ENCODE data around the gene RAB20. TPM values are rescaled to one million over a fixed set of nuclear protein-coding genes. Genes with fewer than 3 reads are reported as not detected.

RAB20 gene
- polyA plus RNA-seq, 4 donors: 24.2 to 63.0 (median 47.8) TPM

GRCh38 chr13:110520431-110521295, 40.9 kb downstream of the RAB20 start:
- peaks cover 15 to 66% (median 31%) of the 10 kb centered on the region in 3 donors for H3K4me1 ChIP-seq (ENCODE audit: control insufficient read depth in 3 of 3, insufficient read depth in 2 of 3, low read depth in 1 of 3, low read length in 2 of 3)
- peaks cover 0 to 46% (median 3%) of the 10 kb centered on the region in 3 donors for H3K36me3 ChIP-seq (ENCODE audit: control insufficient read depth in 3 of 3, insufficient read depth in 2 of 3, low read depth in 1 of 3, low read length in 3 of 3)

GRCh38 chr13:110519506-110519905, 42.0 kb downstream of the RAB20 start:
- 80 to 85% (median 82%) methylated on average over 7 of the region's 7 CpGs for WGBS, 3 donors
- Histone ChIP-seq H3K4me1 (ENCODE audit: control insufficient read depth in 3 of 3, insufficient read depth in 2 of 3, low read depth in 1 of 3, low read length in 2 of 3) (peaks cover 14 to 55% (median 24%) of the 10 kb centered on the region in 3 donors), H3K9me3 (ENCODE audit: control insufficient read depth in 2 of 2, insufficient read depth in 1 of 2, low read depth in 1 of 2, low read length in 1 of 2) (no peaks in the 10 kb centered on the region), H3K4me3 (ENCODE audit: low read depth in 1 of 3, low read length in 3 of 3) (no peak overlapping the region), H3K36me3 (ENCODE audit: control insufficient read depth in 3 of 3, insufficient read depth in 2 of 3, low read depth in 1 of 3, low read length in 3 of 3) (peaks cover 0 to 50% (median 3%) of the 10 kb centered on the region in 3 donors), H3K27me3 (ENCODE audit: control insufficient read depth in 3 of 3, insufficient read depth in 3 of 3, low read length in 3 of 3) (no peaks in the 10 kb centered on the region), H3K27ac (ENCODE audit: low read depth in 1 of 3, low read length in 2 of 3) (peak overlapping the region; percentile 77 to 85 (median 83))
- FAIRE-seq (no peak), DNase-seq (no peak)

More at GRCh38 chr13:110520431-110521295, 40.9 kb downstream of the RAB20 start:
- 6 to 33% (median 27%) methylated on average over 15 to 16 of the region's 16 CpGs for WGBS, 3 donors
- FAIRE-seq (no peak), DNase-seq (peak; percentile 89 to 96)
- H3K27ac ChIP-seq (ENCODE audit: low read depth in 1 of 3, low read length in 2 of 3): peak overlapping the region; percentile 77 to 85 (median 83)
- H3K4me3 ChIP-seq (ENCODE audit: low read depth in 1 of 3, low read length in 3 of 3): no peak overlapping the region
- H3K9me3 ChIP-seq (ENCODE audit: control insufficient read depth in 2 of 2, insufficient read depth in 1 of 2, low read depth in 1 of 2, low read length in 1 of 2): no peaks in the 10 kb centered on the region
- H3K27me3 ChIP-seq (ENCODE audit: control insufficient read depth in 3 of 3, insufficient read depth in 3 of 3, low read length in 3 of 3): no peaks in the 10 kb centered on the region

- no peaks in the 10 kb centered on the region for H3K9me3 ChIP-seq (ENCODE audit: control insufficient read depth in 2 of 2, insufficient read depth in 1 of 2, low read depth in 1 of 2, low read length in 1 of 2)
- H3K36me3 ChIP-seq (ENCODE audit: control insufficient read depth in 3 of 3, insufficient read depth in 2 of 3, low read depth in 1 of 3, low read length in 3 of 3): peaks cover 0 to 54% (median 3%) of the 10 kb centered on the region in 3 donors
- FAIRE-seq: no peak
- peak overlapping the region in 1 of 3 donors; percentile 85 for H3K27ac ChIP-seq (ENCODE audit: low read depth in 1 of 3, low read length in 2 of 3)
- no peaks in the 10 kb centered on the region for H3K27me3 ChIP-seq (ENCODE audit: control insufficient read depth in 3 of 3, insufficient read depth in 3 of 3, low read length in 3 of 3)
- no peak for DNase-seq
- no peak overlapping the region for H3K4me3 ChIP-seq (ENCODE audit: low read depth in 1 of 3, low read length in 3 of 3)
- H3K4me1 ChIP-seq (ENCODE audit: control insufficient read depth in 3 of 3, insufficient read depth in 2 of 3, low read depth in 1 of 3, low read length in 2 of 3): peaks cover 14 to 51% (median 22%) of the 10 kb centered on the region in 3 donors
- 95 to 97% (median 96%) methylated on average over 16 of the region's 16 CpGs for WGBS, 3 donors
Measured at GRCh38 chr13:110519046-110519445, 42.5 kb downstream of the RAB20 start.

GRCh38 chr13:110518571-110518970, 43.0 kb downstream of the RAB20 start:
- no peaks in the 10 kb centered on the region for H3K9me3 ChIP-seq (ENCODE audit: control insufficient read depth in 2 of 2, insufficient read depth in 1 of 2, low read depth in 1 of 2, low read length in 1 of 2)
- WGBS, 3 donors: 61 to 76% (median 62%) methylated on average over 11 of the region's 11 CpGs
- H3K27me3 ChIP-seq (ENCODE audit: control insufficient read depth in 3 of 3, insufficient read depth in 3 of 3, low read length in 3 of 3): no peaks in the 10 kb centered on the region
- H3K36me3 ChIP-seq (ENCODE audit: control insufficient read depth in 3 of 3, insufficient read depth in 2 of 3, low read depth in 1 of 3, low read length in 3 of 3): peaks cover 0 to 54% (median 3%) of the 10 kb centered on the region in 3 donors
- DNase-seq (peak; percentile 62 to 75), FAIRE-seq (no peak)
- peaks cover 14 to 51% (median 18%) of the 10 kb centered on the region in 3 donors for H3K4me1 ChIP-seq (ENCODE audit: control insufficient read depth in 3 of 3, insufficient read depth in 2 of 3, low read depth in 1 of 3, low read length in 2 of 3)
- H3K27ac ChIP-seq (ENCODE audit: low read depth in 1 of 3, low read length in 2 of 3): peak overlapping the region; percentile 62 to 85 (median 76)
- no peak overlapping the region for H3K4me3 ChIP-seq (ENCODE audit: low read depth in 1 of 3, low read length in 3 of 3)

- WGBS, 3 donors: 79 to 88% (median 80%) methylated on average over 8 of the region's 8 CpGs
- FAIRE-seq: no peak
- Histone ChIP-seq H3K27ac (ENCODE audit: low read depth in 1 of 3, low read length in 2 of 3) (peak overlapping the region; percentile 62 to 85 (median 76)), H3K9me3 (ENCODE audit: control insufficient read depth in 2 of 2, insufficient read depth in 1 of 2, low read depth in 1 of 2, low read length in 1 of 2) (no peaks in the 10 kb centered on the region), H3K36me3 (ENCODE audit: control insufficient read depth in 3 of 3, insufficient read depth in 2 of 3, low read depth in 1 of 3, low read length in 3 of 3) (peaks cover 0 to 52% (median 0%) of the 10 kb centered on the region in 3 donors), H3K4me3 (ENCODE audit: low read depth in 1 of 3, low read length in 3 of 3) (no peak overlapping the region), H3K4me1 (ENCODE audit: control insufficient read depth in 3 of 3, insufficient read depth in 2 of 3, low read depth in 1 of 3, low read length in 2 of 3) (peaks cover 11 to 51% (median 15%) of the 10 kb centered on the region in 3 donors), H3K27me3 (ENCODE audit: control insufficient read depth in 3 of 3, insufficient read depth in 3 of 3, low read length in 3 of 3) (no peaks in the 10 kb centered on the region)
- no peak for DNase-seq
Measured at GRCh38 chr13:110518226-110518525, 43.3 kb downstream of the RAB20 start.

GRCh38 chr13:110517505-110518225, 43.9 kb downstream of the RAB20 start:
- no peaks in the 10 kb centered on the region for H3K9me3 ChIP-seq (ENCODE audit: control insufficient read depth in 2 of 2, insufficient read depth in 1 of 2, low read depth in 1 of 2, low read length in 1 of 2)
- H3K4me3 ChIP-seq (ENCODE audit: low read depth in 1 of 3, low read length in 3 of 3): no peak overlapping the region
- H3K4me1 ChIP-seq (ENCODE audit: control insufficient read depth in 3 of 3, insufficient read depth in 2 of 3, low read depth in 1 of 3, low read length in 2 of 3): peaks cover 9 to 51% (median 15%) of the 10 kb centered on the region in 3 donors
- no peaks in the 10 kb centered on the region for H3K27me3 ChIP-seq (ENCODE audit: control insufficient read depth in 3 of 3, insufficient read depth in 3 of 3, low read length in 3 of 3)
- peak; percentile 90 to 95 for DNase-seq
- peaks cover 0 to 53% (median 2%) of the 10 kb centered on the region in 3 donors for H3K36me3 ChIP-seq (ENCODE audit: control insufficient read depth in 3 of 3, insufficient read depth in 2 of 3, low read depth in 1 of 3, low read length in 3 of 3)
- H3K27ac ChIP-seq (ENCODE audit: low read depth in 1 of 3, low read length in 2 of 3): peak overlapping the region; percentile 62 to 85 (median 76)
- 36 to 55% (median 42%) methylated on average over 7 of the region's 7 CpGs for whole genome bisulfite sequencing, 3 donors
- no peak for FAIRE-seq

- Histone ChIP-seq H3K27me3 (ENCODE audit: control insufficient read depth in 3 of 3, insufficient read depth in 3 of 3, low read length in 3 of 3) (no peaks in the 10 kb centered on the region), H3K27ac (ENCODE audit: low read depth in 1 of 3, low read length in 2 of 3) (no peak overlapping the region), H3K4me3 (ENCODE audit: low read depth in 1 of 3, low read length in 3 of 3) (no peak overlapping the region), H3K36me3 (ENCODE audit: control insufficient read depth in 3 of 3, insufficient read depth in 2 of 3, low read depth in 1 of 3, low read length in 3 of 3) (peaks cover 2 to 56% (median 2%) of the 10 kb centered on the region in 3 donors), H3K4me1 (ENCODE audit: control insufficient read depth in 3 of 3, insufficient read depth in 2 of 3, low read depth in 1 of 3, low read length in 2 of 3) (peaks cover 9 to 44% (median 13%) of the 10 kb centered on the region in 3 donors), H3K9me3 (ENCODE audit: control insufficient read depth in 2 of 2, insufficient read depth in 1 of 2, low read depth in 1 of 2, low read length in 1 of 2) (no peaks in the 10 kb centered on the region)
- 76 to 83% (median 82%) methylated on average over 12 of the region's 12 CpGs for WGBS, 3 donors
- FAIRE-seq: no peak
- DNase-seq: no peak
Measured at GRCh38 chr13:110516500-110516899, 45.0 kb downstream of the RAB20 start.

- no peak overlapping the region for H3K27ac ChIP-seq (ENCODE audit: low read depth in 1 of 3, low read length in 2 of 3)
- no peaks in the 10 kb centered on the region for H3K27me3 ChIP-seq (ENCODE audit: control insufficient read depth in 3 of 3, insufficient read depth in 3 of 3, low read length in 3 of 3)
- H3K4me1 ChIP-seq (ENCODE audit: control insufficient read depth in 3 of 3, insufficient read depth in 2 of 3, low read depth in 1 of 3, low read length in 2 of 3): peaks cover 0 to 30% (median 0%) of the 10 kb centered on the region in 3 donors
- H3K4me3 ChIP-seq (ENCODE audit: low read depth in 1 of 3, low read length in 3 of 3): no peak overlapping the region
- H3K9me3 ChIP-seq (ENCODE audit: control insufficient read depth in 2 of 2, insufficient read depth in 1 of 2, low read depth in 1 of 2, low read length in 1 of 2): no peaks in the 10 kb centered on the region
- peaks cover 2 to 52% (median 5%) of the 10 kb centered on the region in 3 donors for H3K36me3 ChIP-seq (ENCODE audit: control insufficient read depth in 3 of 3, insufficient read depth in 2 of 3, low read depth in 1 of 3, low read length in 3 of 3)
- no peak for DNase-seq
- WGBS, 3 donors: 86 to 89% (median 88%) methylated on average over 17 of the region's 17 CpGs
- FAIRE-seq: no peak
Measured at GRCh38 chr13:110512198-110512740, 49.3 kb downstream of the RAB20 start.
